ENCODE data around the gene USH2A. TPM values are rescaled to one million over a fixed set of nuclear protein-coding genes. Genes with fewer than 3 reads are reported as not detected.

Gene USH2A
- polyA plus RNA-seq, 1 of the 3 experiments (the other 2 are of a cell fraction), result under 0.01 TPM

- no peaks in the 10 kb centered on the region for H3K79me2 ChIP-seq (ENCODE audit: insufficient read depth)
- H3K36me3 ChIP-seq (replicated peaks in 1 of 2; ENCODE audit: control insufficient read depth in 1 of 2, insufficient read depth in 2 of 2, low read length in 1 of 2), result no peaks in the 10 kb centered on the region
- 26% methylated on average over 1 of the region's 1 CpG for WGBS (ENCODE audit: low lambda C conversion rate)
- no peak overlapping the region for H2AFZ ChIP-seq (ENCODE audit: low read depth)
- H3K4me3 ChIP-seq (ENCODE audit: low read depth in 2 of 2, low read length in 1 of 2), result no peak overlapping the region
- no peaks in the 10 kb centered on the region for H3K9me2 ChIP-seq
- CTCF ChIA-PET, result no interaction called here
- H4K20me1 ChIP-seq (ENCODE audit: insufficient read depth), result no peaks in the 10 kb centered on the region
- no peak overlapping the region for H3K27ac ChIP-seq (ENCODE audit: low read depth in 2 of 2, low read length in 1 of 2)
- H3K4me1 ChIP-seq (ENCODE audit: control insufficient read depth in 1 of 2, insufficient read depth in 2 of 2, low read depth in 1 of 2, low read length in 1 of 2), result no peaks in the 10 kb centered on the region; a peak in 1 of 4 replicates
- TF ChIP-seq POLR2AphosphoS5 (IDR thresholded peaks at IDR 0.05; ENCODE audit: low read depth, low read length), result no peak
- TF ChIP-seq TCF12 (IDR thresholded peaks at IDR 0.05), result no peak
- TF ChIP-seq, protein P1, sequence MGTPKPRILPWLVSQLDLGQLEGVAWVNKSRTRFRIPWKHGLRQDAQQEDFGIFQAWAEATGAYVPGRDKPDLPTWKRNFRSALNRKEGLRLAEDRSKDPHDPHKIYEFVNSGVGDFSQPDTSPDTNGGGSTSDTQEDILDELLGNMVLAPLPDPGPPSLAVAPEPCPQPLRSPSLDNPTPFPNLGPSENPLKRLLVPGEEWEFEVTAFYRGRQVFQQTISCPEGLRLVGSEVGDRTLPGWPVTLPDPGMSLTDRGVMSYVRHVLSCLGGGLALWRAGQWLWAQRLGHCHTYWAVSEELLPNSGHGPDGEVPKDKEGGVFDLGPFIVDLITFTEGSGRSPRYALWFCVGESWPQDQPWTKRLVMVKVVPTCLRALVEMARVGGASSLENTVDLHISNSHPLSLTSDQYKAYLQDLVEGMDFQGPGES (IDR thresholded peaks at IDR 0.05; ENCODE audit: low read depth, low read length), result no peak
- TF ChIP-seq ELF1 (IDR thresholded peaks at IDR 0.05), result no peak
- TF ChIP-seq, protein P2, sequence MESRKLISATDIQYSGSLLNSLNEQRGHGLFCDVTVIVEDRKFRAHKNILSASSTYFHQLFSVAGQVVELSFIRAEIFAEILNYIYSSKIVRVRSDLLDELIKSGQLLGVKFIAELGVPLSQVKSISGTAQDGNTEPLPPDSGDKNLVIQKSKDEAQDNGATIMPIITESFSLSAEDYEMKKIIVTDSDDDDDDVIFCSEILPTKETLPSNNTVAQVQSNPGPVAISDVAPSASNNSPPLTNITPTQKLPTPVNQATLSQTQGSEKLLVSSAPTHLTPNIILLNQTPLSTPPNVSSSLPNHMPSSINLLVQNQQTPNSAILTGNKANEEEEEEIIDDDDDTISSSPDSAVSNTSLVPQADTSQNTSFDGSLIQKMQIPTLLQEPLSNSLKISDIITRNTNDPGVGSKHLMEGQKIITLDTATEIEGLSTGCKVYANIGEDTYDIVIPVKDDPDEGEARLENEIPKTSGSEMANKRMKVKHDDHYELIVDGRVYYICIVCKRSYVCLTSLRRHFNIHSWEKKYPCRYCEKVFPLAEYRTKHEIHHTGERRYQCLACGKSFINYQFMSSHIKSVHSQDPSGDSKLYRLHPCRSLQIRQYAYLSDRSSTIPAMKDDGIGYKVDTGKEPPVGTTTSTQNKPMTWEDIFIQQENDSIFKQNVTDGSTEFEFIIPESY (IDR thresholded peaks at IDR 0.05; ENCODE audit: borderline replicate concordance, low read depth), result no peak
- no peak for TF ChIP-seq FOXJ3 (CRISPR knock-in tag; IDR thresholded peaks at IDR 0.05)
- no peak for TF ChIP-seq MXI1 (IDR thresholded peaks at IDR 0.05; ENCODE audit: low read depth, low read length)
- TF ChIP-seq GATA2 (CRISPR knock-in tag; IDR thresholded peaks at IDR 0.05), result no peak
- no peak for TF ChIP-seq SMC3 (IDR thresholded peaks at IDR 0.05; ENCODE audit: low read depth, low read length)
- TF ChIP-seq CHD2 (IDR thresholded peaks at IDR 0.05; ENCODE audit: low read length, partially characterized antibody), result no peak
- TF ChIP-seq, protein P3, sequence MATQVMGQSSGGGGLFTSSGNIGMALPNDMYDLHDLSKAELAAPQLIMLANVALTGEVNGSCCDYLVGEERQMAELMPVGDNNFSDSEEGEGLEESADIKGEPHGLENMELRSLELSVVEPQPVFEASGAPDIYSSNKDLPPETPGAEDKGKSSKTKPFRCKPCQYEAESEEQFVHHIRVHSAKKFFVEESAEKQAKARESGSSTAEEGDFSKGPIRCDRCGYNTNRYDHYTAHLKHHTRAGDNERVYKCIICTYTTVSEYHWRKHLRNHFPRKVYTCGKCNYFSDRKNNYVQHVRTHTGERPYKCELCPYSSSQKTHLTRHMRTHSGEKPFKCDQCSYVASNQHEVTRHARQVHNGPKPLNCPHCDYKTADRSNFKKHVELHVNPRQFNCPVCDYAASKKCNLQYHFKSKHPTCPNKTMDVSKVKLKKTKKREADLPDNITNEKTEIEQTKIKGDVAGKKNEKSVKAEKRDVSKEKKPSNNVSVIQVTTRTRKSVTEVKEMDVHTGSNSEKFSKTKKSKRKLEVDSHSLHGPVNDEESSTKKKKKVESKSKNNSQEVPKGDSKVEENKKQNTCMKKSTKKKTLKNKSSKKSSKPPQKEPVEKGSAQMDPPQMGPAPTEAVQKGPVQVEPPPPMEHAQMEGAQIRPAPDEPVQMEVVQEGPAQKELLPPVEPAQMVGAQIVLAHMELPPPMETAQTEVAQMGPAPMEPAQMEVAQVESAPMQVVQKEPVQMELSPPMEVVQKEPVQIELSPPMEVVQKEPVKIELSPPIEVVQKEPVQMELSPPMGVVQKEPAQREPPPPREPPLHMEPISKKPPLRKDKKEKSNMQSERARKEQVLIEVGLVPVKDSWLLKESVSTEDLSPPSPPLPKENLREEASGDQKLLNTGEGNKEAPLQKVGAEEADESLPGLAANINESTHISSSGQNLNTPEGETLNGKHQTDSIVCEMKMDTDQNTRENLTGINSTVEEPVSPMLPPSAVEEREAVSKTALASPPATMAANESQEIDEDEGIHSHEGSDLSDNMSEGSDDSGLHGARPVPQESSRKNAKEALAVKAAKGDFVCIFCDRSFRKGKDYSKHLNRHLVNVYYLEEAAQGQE (IDR thresholded peaks at IDR 0.05; ENCODE audit: low read depth, low read length), result no peak
- TF ChIP-seq RFX5 (IDR thresholded peaks at IDR 0.05; ENCODE audit: low read length), result no peak
- H3K9ac ChIP-seq, result no peak overlapping the region
- H3F3A ChIP-seq (replicated peaks; ENCODE audit: insufficient read depth), result no peaks in the 10 kb centered on the region
- no peaks in the 10 kb centered on the region for H3K9me3 ChIP-seq
- H3K4me2 ChIP-seq, result no peak overlapping the region
- H3K27me3 ChIP-seq (ENCODE audit: insufficient read depth), result no peaks in the 10 kb centered on the region
- POLR2A ChIA-PET, result no interaction called here
- no peak for DNase-seq
Measured at GRCh38 chr1:216055004-216055403, 368.2 kb downstream of the USH2A start.
